SH-SY5Y (cell line): ENCODE results near the gene RAPGEF1.

Source experiments
- GATA2 ChIP-seq: IDR thresholded peaks from 2 replicates; pipeline ENCODE4 v1.6.1; 2011; ENCODE audit warnings: mild to moderate bottlenecking, low read depth, low read length
- GATA3 ChIP-seq: IDR thresholded peaks from 2 replicates; pipeline ENCODE4 v1.6.1; 2011; ENCODE audit warnings: low read depth, mild to moderate bottlenecking, low read length, moderate library complexity

DNA sequence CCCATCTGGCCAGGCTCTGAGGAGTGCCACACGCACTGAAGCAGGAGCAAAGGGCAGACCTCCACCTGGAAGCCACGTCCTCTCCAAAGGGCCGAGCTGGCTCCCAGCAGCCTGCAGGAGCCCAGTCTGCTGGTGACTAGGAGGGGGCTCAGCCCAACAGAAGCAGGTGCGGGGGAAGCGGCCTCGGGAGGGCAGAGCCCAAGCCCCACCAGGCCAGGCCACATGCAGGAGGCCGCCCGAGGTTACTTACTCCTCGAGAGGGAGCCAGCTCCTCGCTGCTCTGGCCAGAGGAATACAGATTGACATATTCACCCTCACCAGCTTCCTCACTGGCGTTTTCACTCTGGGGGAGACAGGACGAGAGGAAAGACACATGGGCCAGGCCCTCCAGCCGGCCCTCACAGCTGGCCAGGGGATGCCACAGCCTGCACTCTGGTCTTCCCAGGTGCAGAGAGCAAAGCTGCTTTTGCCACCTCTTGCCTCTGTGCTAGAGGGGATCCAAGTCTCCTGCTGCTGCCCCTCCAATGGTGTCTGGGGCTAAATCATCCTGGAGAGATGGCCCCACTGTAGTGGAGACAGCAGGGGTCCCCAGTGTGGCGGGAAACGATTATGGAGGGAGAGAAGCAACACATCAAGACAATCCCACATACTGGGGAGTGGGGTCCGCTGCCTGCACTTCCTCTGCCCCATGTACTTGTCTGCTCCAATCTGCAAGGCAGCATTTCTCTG lies 136.0 kb downstream of the RAPGEF1 start:
- TF ChIP-seq GATA2 (no peak), GATA3 (no peak)
